ENCODE data around the gene MDFI.

- TF ChIP-seq POLR2A (IDR thresholded peaks at IDR 0.05; ENCODE audit: low read depth, low read length) (no peak), TAF1 (IDR thresholded peaks at IDR 0.05; ENCODE audit: borderline replicate concordance, low read depth, low read length) (no peak)
Observed at GRCh38 chr6:41643899-41644269, 5.6 kb downstream of the MDFI start.
